GM18870 (cell line): ENCODE data around the gene HMGB4.

Experiments used
- ATAC-seq: cut with Tn5 transposase; IDR thresholded peaks from one replicate; pipeline ENCODE4 v1.9.1; 2021; ENCODE audit warnings: moderate library complexity; ENCODE audit not compliant: unreplicated experiment

Gene HMGB4

GRCh38 chr1:33863779-33864178 is at the start of gene HMGB4:
Gene HMGB4, plus strand, starts transcription at chr1:33864079. Its CDS starts 113 bp downstream, at chr1:33864192.
- ATAC-seq = no peak

GRCh38 chr1:33814166-33814565 is 49.7 kb upstream of the HMGB4 start:
- ATAC-seq = no peak

GRCh38 chr1:33815061-33815460 is 48.8 kb upstream of the HMGB4 start:
- no peak for ATAC-seq

GRCh38 chr1:33818071-33818470 is 45.8 kb upstream of the HMGB4 start:
- no peak for ATAC-seq

- no peak for ATAC-seq
These were observed 44.5 kb upstream of the HMGB4 start for GRCh38 chr1:33819290-33819912.

GRCh38 chr1:33819913-33820311 is 44.0 kb upstream of the HMGB4 start:
- no peak for ATAC-seq

GRCh38 chr1:33820804-33821203 is 43.1 kb upstream of the HMGB4 start:
- ATAC-seq = no peak

- no peak for ATAC-seq
These were observed 42.6 kb upstream of the HMGB4 start for GRCh38 chr1:33821291-33821690.

GRCh38 chr1:33822396-33822795 is 41.5 kb upstream of the HMGB4 start:
- ATAC-seq = no peak

- no peak for ATAC-seq
These were observed 40.5 kb upstream of the HMGB4 start for GRCh38 chr1:33823401-33823800.

- no peak for ATAC-seq
These were observed 40.0 kb upstream of the HMGB4 start for GRCh38 chr1:33823830-33824229.

GRCh38 chr1:33824321-33824720 is 39.6 kb upstream of the HMGB4 start:
- ATAC-seq = no peak

- ATAC-seq = no peak
These were observed 38.9 kb upstream of the HMGB4 start for GRCh38 chr1:33824971-33825370.

GRCh38 chr1:33825506-33825905 is 38.4 kb upstream of the HMGB4 start:
- ATAC-seq = no peak

GRCh38 chr1:33826311-33826710 is 37.6 kb upstream of the HMGB4 start:
- ATAC-seq = no peak

- no peak for ATAC-seq
These were observed 37.2 kb upstream of the HMGB4 start for GRCh38 chr1:33826711-33827110.

GRCh38 chr1:33828059-33828458 is 35.8 kb upstream of the HMGB4 start:
- no peak for ATAC-seq

- ATAC-seq = no peak
These were observed 35.2 kb upstream of the HMGB4 start for GRCh38 chr1:33828654-33829053.

- ATAC-seq = no peak
These were observed 27.0 kb upstream of the HMGB4 start for GRCh38 chr1:33836911-33837310.

GRCh38 chr1:33837635-33838034 is 26.2 kb upstream of the HMGB4 start:
- ATAC-seq = no peak

- no peak for ATAC-seq
These were observed 22.4 kb upstream of the HMGB4 start for GRCh38 chr1:33841494-33841893.

- ATAC-seq = no peak
These were observed 21.5 kb upstream of the HMGB4 start for GRCh38 chr1:33842348-33842747.

- ATAC-seq = no peak
These were observed 19.7 kb upstream of the HMGB4 start for GRCh38 chr1:33844166-33844565.
